HepG2 (cell line): ENCODE results near the gene GPC6. TPM values are rescaled to one million over a fixed set of nuclear protein-coding genes. Genes with fewer than 3 reads are reported as not detected.

Experiments
- ATAC-seq: fragments of 200-7000 bp; cut with Tn5 transposase; 3 replicates; pipeline ENCODE4 v1.9.1; 2020; ENCODE audit warnings: mild to moderate bottlenecking, moderate library complexity
- BruUV-seq: library from RNA; stranded (reverse); fragments of 400-500 nt; replicated peaks from 2 replicates; lab custom pipeline; 2021; lab: Mats Ljungman, UMichigan
- CTCF ChIA-PET: fragments of 300-600 bp; formaldehyde crosslinking; extraction: SDS; loops from one replicate; lab custom pipeline; 2021; ENCODE audit warnings: low total read pairs, inconsistent platforms, low intra/inter-chr PET ratio; lab: Yijun Ruan, JAX
- POLR2A ChIA-PET: fragments of 350-600 bp; sonication (Branson Sonifier 250); formaldehyde crosslinking; loops from one replicate; lab custom pipeline; 2020; ENCODE audit warnings: antibody characterized with exemption, inconsistent platforms; lab: Yijun Ruan, JAX
- DNase-seq: peaks from one replicate; pipeline ENCODE4 v3.0.0-alpha.2; 2015; ENCODE audit warnings: low spot score
- FAIRE-seq: peaks from 3 replicates; lab custom pipeline; 2011; peaks lifted over from hg19 to GRCh38; lab: Jason Lieb, UNC
- H2AFZ ChIP-seq: one replicate; pipeline ENCODE4 v1.6.1; 2011; ENCODE audit warnings: low read length, inconsistent platforms
- H3K27ac ChIP-seq: fragments of 300-600 bp; 3 replicates; pipeline ENCODE4 v1.8.0; 2011; ENCODE audit warnings: mixed run types, mild to moderate bottlenecking, mixed read lengths, low read length, inconsistent platforms; ENCODE audit not compliant: insufficient read depth; ENCODE audit errors: extremely low read length
- H3K27me3 ChIP-seq, 2 experiments: fragments of 200-600 bp in 1 of 2; 2 replicates in 1 of 2; 3 replicates in 1 of 2; pipeline versions ENCODE4 v1.6.0 to v1.8.0; 2011; ENCODE audit warnings: low read length in 2 of 2, mild to moderate bottlenecking in 2 of 2, moderate library complexity in 2 of 2, inconsistent platforms in 1 of 2; ENCODE audit not compliant: insufficient read depth in 2 of 2, control insufficient read depth in 1 of 2
- H3K36me3 ChIP-seq, 2 experiments: fragments of 200-600 bp in 1 of 2; replicated peaks in 1 of 2; 2 replicates in 1 of 2; 3 replicates in 1 of 2; pipeline versions ENCODE4 v1.5.1 to v1.8.0; 2011; ENCODE audit warnings: low read length in 2 of 2, inconsistent platforms in 1 of 2; ENCODE audit not compliant: insufficient read depth in 2 of 2, control insufficient read depth in 1 of 2
- H3K4me1 ChIP-seq: 2 replicates; pipeline ENCODE4 v1.5.1; 2012; ENCODE audit warnings: low read length, inconsistent platforms; ENCODE audit not compliant: insufficient read depth
- H3K4me2 ChIP-seq: 2 replicates; pipeline ENCODE4 v1.6.0; 2011; ENCODE audit warnings: low read depth, low read length, inconsistent platforms
- H3K4me3 ChIP-seq, 3 experiments: fragments of 200-600 bp in 1 of 3; sonication (generic), shearing (Covaris generic) in 1 of 3; replicated peaks in 1 of 3; 2 replicates each; pipeline ENCODE4 v1.5.1; 2011 to 2016; ENCODE audit warnings: low read length in 3 of 3, inconsistent platforms in 2 of 3, low read depth in 2 of 3, mild to moderate bottlenecking in 2 of 3, control low read depth in 1 of 3, mixed read lengths in 1 of 3; ENCODE audit not compliant: insufficient read depth in 1 of 3
- H3K79me2 ChIP-seq: one replicate; pipeline ENCODE4 v1.6.1; 2011; ENCODE audit warnings: low read length, inconsistent platforms; ENCODE audit not compliant: insufficient read depth
- H3K9ac ChIP-seq: 2 replicates; pipeline ENCODE4 v1.6.0; 2011; ENCODE audit warnings: mild to moderate bottlenecking, low read depth, low read length, inconsistent platforms; ENCODE audit not compliant: insufficient read depth
- H3K9me3 ChIP-seq: 2 replicates; pipeline ENCODE4 v1.5.1; 2012; ENCODE audit warnings: mild to moderate bottlenecking, low read length
- H4K20me1 ChIP-seq: 2 replicates; pipeline ENCODE4 v1.6.0; 2011; ENCODE audit warnings: inconsistent platforms, mild to moderate bottlenecking, low read length, moderate library complexity; ENCODE audit not compliant: insufficient read depth
- ATF3 ChIP-seq: sonication (generic); formaldehyde crosslinking; IDR thresholded peaks from 2 replicates; pipeline ENCODE4 v1.4.0; 2020; ENCODE audit warnings: missing genetic modification reagents
- MZF1 ChIP-seq: sonication (generic); formaldehyde crosslinking; IDR thresholded peaks from 2 replicates; pipeline ENCODE4 v1.8.1; 2023; ENCODE audit warnings: mild to moderate bottlenecking, missing genetic modification reagents, borderline replicate concordance
- PAF1 ChIP-seq: IDR thresholded peaks from 2 replicates; pipeline ENCODE4 v1.6.1; 2016; ENCODE audit warnings: missing genetic modification reagents, missing compliant biosample characterization
- TOPORS ChIP-seq: sonication (generic); formaldehyde crosslinking; IDR thresholded peaks from 2 replicates; pipeline ENCODE4 v1.8.0; 2023; ENCODE audit warnings: mild to moderate bottlenecking, missing genetic modification reagents
- ZBTB40 ChIP-seq, 2 experiments: fragments of 450-650 bp in 1 of 2; sonication (generic) in 1 of 2; formaldehyde crosslinking in 1 of 2; IDR thresholded peaks; 2 replicates each; pipeline versions ENCODE4 v1.6.1 to v1.8.0; 2016 to 2022; ENCODE audit warnings: antibody characterized with exemption in 1 of 2, mild to moderate bottlenecking in 1 of 2, missing genetic modification reagents in 1 of 2
- ZNF101 ChIP-seq: sonication (generic); formaldehyde crosslinking; IDR thresholded peaks from 2 replicates; pipeline ENCODE4 v1.4.0; 2020; ENCODE audit warnings: mild to moderate bottlenecking, low read depth, missing genetic modification reagents, borderline replicate concordance
- ZNF512 ChIP-seq: sonication (generic); formaldehyde crosslinking; IDR thresholded peaks from 2 replicates; pipeline ENCODE4 v1.4.0; 2020; ENCODE audit warnings: mild to moderate bottlenecking, missing genetic modification reagents
- ZNF574 ChIP-seq: sonication (generic); formaldehyde crosslinking; IDR thresholded peaks from 2 replicates; pipeline ENCODE4 v1.4.0; 2020; ENCODE audit warnings: missing genetic modification reagents
- ZNF768 ChIP-seq: sonication (generic); formaldehyde crosslinking; IDR thresholded peaks from 2 replicates; pipeline ENCODE4 v1.4.0; 2020; ENCODE audit warnings: missing genetic modification reagents
- WGBS: methylation state at CpG from one replicate; pipeline ENCODE4 v1.1.6; 2017; ENCODE audit warnings: low lambda C conversion rate; 5-methylcytosine and 5-hydroxymethylcytosine counted together
- in situ Hi-C: cut with HindIII; loops from 2 replicates; pipeline ENCODE4 v1.10.0; 2017; ENCODE audit warnings: low pct_unique_long_range_greater_than_20kb; ENCODE audit not compliant: extremely low pct_ligation_motif_present
- intact Hi-C: fragments of 100-400 bp; cut with micrococcal nuclease; formaldehyde crosslinking; loops from one replicate; pipeline ENCODE4 v1.10.0; 2022; ENCODE audit not compliant: unreplicated experiment
- polyA plus RNA-seq, 8 experiments: library from polyadenylated mRNA; depleted of rRNA in 3 of 8; stranded (reverse) in 7 of 8; unstranded in 1 of 8; fragments of >200 nt; fragmentation: Illumina TruSeq in 4 of 8; extraction: Trizol in 4 of 8; gene quantifications; 2 replicates each; pipeline versions ENCODE4 v1.2.1 to v1.2.3, GENCODE V29; 2011 to 2016; ENCODE audit warnings: low read depth in 4 of 8, missing spikeins in 1 of 8, mixed read lengths in 1 of 8; ENCODE audit not compliant: insufficient read depth in 1 of 8
- total RNA-seq, 5 experiments: library from RNA; depleted of rRNA; stranded (reverse); fragments of >200 nt; fragmentation: Illumina TruSeq; extraction: Trizol; gene quantifications; 2 replicates each; pipeline ENCODE4 v1.2.3, GENCODE V29; 2016; ENCODE audit warnings: low read depth in 1 of 5

Gene GPC6
- total and polyA plus RNA-seq, 2 of the 13 experiments (the other 11 are each of a cell fraction or from before 2014, with no cell fraction given), result 24.5 to 33.9 TPM

GRCh38 chr13:93290503-93290902 is 63.9 kb downstream of the GPC6 start (continued):
- TF ChIP-seq ZNF512 (CRISPR knock-in tag), result no peak

- intact Hi-C loops (no loop called here), in situ Hi-C loops (no loop called here)
- POLR2A ChIA-PET, result no interaction called here
- no peak overlapping the region for H3K9ac ChIP-seq
- no peak overlapping the region for H3K27ac ChIP-seq
- CTCF ChIA-PET, result no interaction called here
- no peaks in the 10 kb centered on the region for H3K36me3 ChIP-seq
- no TSS peak for BruUV-seq
- WGBS, result 100% methylated on average over 1 of the region's 1 CpG
- FAIRE-seq, result no peak
- no peaks in the 10 kb centered on the region for H3K4me1 ChIP-seq
- no peak overlapping the region for H3K4me3 ChIP-seq
- H3K27me3 ChIP-seq, result no peaks in the 10 kb centered on the region
- peaks cover 2% of the 10 kb centered on the region for H3K79me2 ChIP-seq
- no peak overlapping the region for H3K4me2 ChIP-seq
- DNase-seq, result no peak
- H3K9me3 ChIP-seq, result no peaks in the 10 kb centered on the region
- no peaks in the 10 kb centered on the region for H4K20me1 ChIP-seq
- ATAC-seq, result no peak
- no peak overlapping the region for H2AFZ ChIP-seq
- no peak for TF ChIP-seq ZNF574 (CRISPR knock-in tag)
- TF ChIP-seq ZNF101 (CRISPR knock-in tag), result no peak
- TF ChIP-seq PAF1, result no peak
- TF ChIP-seq ZNF768, result no peak
- TF ChIP-seq MZF1, result no peak
- no peak for TF ChIP-seq ZBTB40 (IDR thresholded peaks at IDR 0.05)
- TF ChIP-seq ZBTB40 (CRISPR knock-in tag; IDR thresholded peaks at IDR 0.05), result no peak
- TF ChIP-seq TOPORS (CRISPR knock-in tag), result no peak
- TF ChIP-seq ATF3, result no peak
Observed at GRCh38 chr13:93292366-93292765, 65.8 kb downstream of the GPC6 start.
